ENCODE results near the gene TRAPPC4.

DNA sequence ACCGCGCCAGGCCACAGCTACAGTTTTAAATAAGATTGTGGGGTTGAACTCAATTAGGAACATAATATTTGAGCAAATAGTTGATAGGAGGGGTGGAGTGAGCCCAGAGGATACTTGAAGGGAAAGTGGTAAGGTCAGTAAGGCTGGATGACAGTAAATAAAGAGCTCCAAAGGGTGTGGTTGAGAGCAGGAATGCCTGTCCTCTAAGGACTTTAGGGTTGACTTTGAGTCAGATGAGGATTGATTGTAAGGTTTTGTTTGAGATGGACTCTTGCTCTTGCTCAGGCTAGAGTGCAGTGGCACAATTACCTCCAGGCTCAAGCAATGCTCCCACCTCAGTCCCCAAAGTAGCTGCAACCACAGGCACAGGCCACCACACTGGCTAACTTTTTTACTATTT is 44.6 kb upstream of the TRAPPC4 start:
- TF ChIP-seq CTCF (IDR thresholded peaks at IDR 0.05) (no peak), EP300 (IDR thresholded peaks at IDR 0.05) (no peak), POLR2A (IDR thresholded peaks at IDR 0.05) (no peak), POLR2AphosphoS5 (IDR thresholded peaks at IDR 0.05) (no peak)

All from sigmoid colon (tissue), 4 donors.